ENCODE results near the gene HSPB6.

Gene HSPB6

GRCh38 chr19:35767288-35768081, 10.7 kb upstream of the HSPB6 start:
- DNase-seq (ENCODE audit: low read depth in 2 of 2): no peak

- no peak for DNase-seq (ENCODE audit: low read depth in 2 of 2)
Measured at GRCh38 chr19:35766571-35767104, 9.8 kb upstream of the HSPB6 start.

- DNase-seq (ENCODE audit: low read depth in 2 of 2): no peak
Measured at GRCh38 chr19:35764432-35765315, 7.8 kb upstream of the HSPB6 start.

GRCh38 chr19:35760711-35761349, 4.0 kb upstream of the HSPB6 start:
- DNase-seq (ENCODE audit: low read depth in 2 of 2): no peak

GRCh38 chr19:35759697-35760096, 2.9 kb upstream of the HSPB6 start:
- no peak for DNase-seq (ENCODE audit: low read depth in 2 of 2)

- peak; percentile 96 to 98 for DNase-seq (ENCODE audit: low read depth in 2 of 2)
Measured at GRCh38 chr19:35757749-35758608, 1.1 kb upstream of the HSPB6 start, which contains the start of gene PROSER3. Gene PROSER3, plus strand, starts transcription at chr19:35758176. Its CDS starts 40 bp downstream, at chr19:35758216.

GRCh38 chr19:35757231-35757748, 461 bp upstream of the HSPB6 start:
- DNase-seq (ENCODE audit: low read depth in 2 of 2): no peak

GRCh38 chr19:35755550-35756376, 1.1 kb downstream of the HSPB6 start:
- DNase-seq (ENCODE audit: low read depth in 2 of 2): peak in 1 of 2 donors; percentile 25

GRCh38 chr19:35755131-35755549, 1.7 kb downstream of the HSPB6 start:
- DNase-seq (ENCODE audit: low read depth in 2 of 2): no peak

GRCh38 chr19:35754370-35755130, 2.3 kb downstream of the HSPB6 start:
- DNase-seq (ENCODE audit: low read depth in 2 of 2): no peak

GRCh38 chr19:35753634-35754369, 3.0 kb downstream of the HSPB6 start:
- no peak for DNase-seq (ENCODE audit: low read depth in 2 of 2)

GRCh38 chr19:35752746-35753350, 4.0 kb downstream of the HSPB6 start:
- DNase-seq (ENCODE audit: low read depth in 2 of 2): no peak

GRCh38 chr19:35751839-35752745, 4.7 kb downstream of the HSPB6 start:
- DNase-seq (ENCODE audit: low read depth in 2 of 2): no peak

- no peak for DNase-seq (ENCODE audit: low read depth in 2 of 2)
Measured at GRCh38 chr19:35750167-35750566, 6.7 kb downstream of the HSPB6 start.

GRCh38 chr19:35748106-35749020, 8.5 kb downstream of the HSPB6 start, which contains the start of gene LIN37:
Gene LIN37, plus strand, starts transcription at chr19:35748576. Its CDS starts 149 bp downstream, at chr19:35748725.
- DNase-seq (ENCODE audit: low read depth in 2 of 2): peak; percentile 95 to 99

GRCh38 chr19:35746531-35746930, 10.3 kb downstream of the HSPB6 start:
- no peak for DNase-seq (ENCODE audit: low read depth in 2 of 2)

Measured in activated CD8-positive, alpha-beta memory T cell treated with anti-CD3 and anti-CD28 coated beads for 4 hours (primary cell).